NCI-H2227 (cell line): ENCODE results near the gene EEF2K.

Experiments used
- DNase-seq: peaks from one replicate; lab custom pipeline; 2025; ENCODE audit not compliant: unreplicated experiment; lab: John Stamatoyannopoulos, UW

EEF2K gene

GRCh38 chr16:22328081-22328725, 122.1 kb downstream of the EEF2K start:
- no peak for DNase-seq

GRCh38 chr16:22329199-22329695, 123.2 kb downstream of the EEF2K start:
- no peak for DNase-seq

- no peak for DNase-seq
Measured at GRCh38 chr16:22330326-22330725, 124.2 kb downstream of the EEF2K start.

- no peak for DNase-seq
Measured at GRCh38 chr16:22333457-22333994, 127.4 kb downstream of the EEF2K start.

- DNase-seq: no peak
Measured at GRCh38 chr16:22335668-22336246, 129.7 kb downstream of the EEF2K start.

GRCh38 chr16:22336581-22336980, 130.5 kb downstream of the EEF2K start:
- DNase-seq: no peak

GRCh38 chr16:22337045-22337444, 131.0 kb downstream of the EEF2K start:
- no peak for DNase-seq

GRCh38 chr16:22337849-22338635, 132.0 kb downstream of the EEF2K start:
- no peak for DNase-seq
